HuH-7.5 (cell line): Measurements from ENCODE around the gene PNMA8C.

Source experiments
- DNase-seq: peaks from one replicate; pipeline ENCODE4 v3.0.0; 2011; ENCODE audit warnings: low spot score

Gene PNMA8C

DNA sequence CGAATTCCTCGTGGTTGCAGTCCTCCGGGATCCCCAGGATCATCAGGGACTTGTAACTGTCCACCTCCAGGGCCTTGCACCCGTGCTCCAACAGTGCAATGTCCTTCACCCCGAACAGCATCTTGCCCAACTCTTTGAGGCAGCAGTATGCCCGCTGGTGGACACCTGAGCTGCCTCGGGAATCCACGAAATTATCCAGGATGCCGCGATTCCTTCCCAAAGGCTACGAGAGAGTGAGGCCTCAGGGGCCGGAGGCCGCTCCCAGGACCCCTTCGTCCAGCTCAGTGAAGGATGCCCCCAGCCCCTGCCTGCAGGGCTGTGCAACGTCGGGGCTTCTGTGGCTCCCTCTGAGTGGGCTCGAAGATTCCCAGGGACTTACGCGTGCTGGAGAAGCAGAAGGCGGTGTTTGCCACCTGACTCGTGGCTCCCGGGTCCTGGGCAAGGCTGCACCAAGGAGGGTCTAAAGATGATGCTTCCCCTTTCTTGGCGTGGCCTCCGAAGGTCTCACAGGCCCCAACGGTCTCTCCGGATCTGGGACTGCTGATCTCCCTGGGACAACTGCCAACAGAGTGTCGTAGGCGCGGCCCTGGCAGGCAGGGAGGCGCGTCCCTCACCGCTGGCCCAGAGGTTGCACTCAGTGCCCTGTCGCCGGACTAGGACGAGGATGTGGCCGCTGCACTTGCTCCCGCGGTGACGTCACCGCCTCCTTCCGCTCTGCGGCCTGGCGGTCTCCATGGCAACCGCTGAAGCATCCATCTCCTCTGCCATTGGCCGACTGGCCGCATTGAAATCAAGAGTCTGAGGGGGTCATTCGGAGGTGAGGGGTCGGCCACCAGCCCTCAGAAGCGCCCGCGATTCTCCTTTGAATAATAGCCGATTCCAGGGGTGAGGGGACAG is at the start of gene PNMA8C:
PNMA8C (minus strand) TSS at position 698 of the 897 bp plus-strand sequence; CDS start at position 121, 577 bp downstream.
- DNase-seq: no peak

DNA sequence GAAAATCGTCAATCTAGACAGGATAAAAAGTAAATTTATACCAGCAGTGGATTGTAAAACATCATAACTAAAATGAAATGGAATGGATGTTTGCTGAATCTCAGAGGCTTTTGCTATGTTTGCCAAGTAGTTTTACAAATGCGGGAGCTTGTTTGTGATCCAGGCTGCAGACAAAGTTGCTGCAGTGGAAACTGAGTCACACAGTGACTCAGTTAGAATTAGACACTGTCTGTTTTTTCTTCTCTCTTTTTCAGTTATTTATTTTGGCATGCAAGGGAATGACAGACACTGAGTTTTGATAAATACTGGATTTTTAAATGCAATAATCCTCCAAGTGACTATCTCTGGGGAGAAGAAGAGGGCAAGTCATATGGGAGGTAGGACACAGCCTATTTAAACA is 47.2 kb upstream of the PNMA8C start:
- no peak for DNase-seq

DNA sequence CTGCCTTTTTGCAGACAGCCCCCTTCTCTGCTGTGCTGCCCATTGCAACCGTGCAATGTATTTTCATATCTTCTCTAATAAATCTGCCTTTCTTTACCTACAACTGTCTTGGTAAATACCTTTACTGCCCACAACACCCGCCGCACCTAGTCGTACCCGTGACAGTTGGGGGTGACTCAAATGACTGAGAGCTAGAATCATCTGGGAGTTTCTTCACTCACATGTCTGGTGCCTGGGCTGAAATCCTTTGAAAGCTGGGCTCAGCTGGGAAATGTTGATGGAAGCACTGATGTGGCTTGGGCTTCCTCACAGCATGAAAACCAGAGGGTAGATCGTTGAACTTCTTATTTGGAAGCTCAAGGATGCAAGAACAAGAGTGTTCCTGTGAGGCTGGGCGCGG is 45.5 kb upstream of the PNMA8C start:
- DNase-seq: no peak

DNA sequence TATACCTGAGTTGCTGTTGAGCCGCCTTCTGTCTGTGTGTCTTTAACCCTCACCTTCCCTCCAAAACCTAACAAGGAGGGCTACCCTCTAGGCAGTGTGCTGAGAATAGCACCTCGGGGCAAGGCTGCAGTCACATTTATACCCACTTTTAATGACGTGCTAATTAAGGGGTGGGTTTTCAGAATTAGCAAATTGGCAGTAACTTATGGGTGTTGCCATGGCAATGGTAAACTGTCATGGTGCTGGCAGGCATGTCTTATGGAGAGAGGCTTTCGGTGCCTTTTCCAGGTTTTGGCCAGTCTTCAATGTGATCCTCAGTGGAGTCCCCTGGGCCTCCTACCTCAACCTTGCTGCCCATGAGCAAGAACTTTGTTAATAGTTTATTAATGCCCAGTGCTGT is 43.9 kb upstream of the PNMA8C start:
- no peak for DNase-seq

DNA sequence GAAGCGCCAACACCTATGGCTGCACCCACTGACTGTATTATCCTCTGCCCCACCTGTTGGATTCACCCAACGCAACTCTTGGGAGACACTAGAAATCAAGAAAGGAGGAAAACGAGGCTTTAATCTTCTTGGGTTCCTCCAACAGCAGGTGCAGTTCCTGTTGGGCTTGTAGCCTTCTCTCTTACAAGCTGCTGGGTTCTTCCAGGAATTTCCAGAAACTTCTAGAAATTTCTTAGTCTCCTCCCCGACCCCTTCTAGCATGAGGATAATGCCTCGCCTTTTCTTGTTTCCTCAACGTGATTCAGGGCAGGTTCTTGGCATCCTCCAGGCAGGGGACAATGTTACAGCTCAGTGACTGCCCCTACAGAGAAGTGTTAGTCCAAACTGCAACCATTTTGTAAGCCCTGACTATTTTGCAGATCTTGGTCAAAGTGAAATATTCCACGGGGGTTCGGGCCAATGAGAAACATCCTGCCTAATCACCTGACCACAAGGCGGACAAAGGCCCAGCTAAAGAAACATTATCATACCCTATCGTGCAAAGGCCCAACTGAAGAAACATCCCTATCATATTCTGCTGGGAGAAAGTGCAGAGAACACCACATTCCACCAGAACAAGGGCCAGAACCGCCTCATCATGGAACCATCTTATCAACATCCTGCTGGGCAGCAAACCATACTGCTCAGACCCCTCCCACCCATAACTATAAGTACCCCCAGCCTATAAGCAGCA is 43.2 kb upstream of the PNMA8C start:
- no peak for DNase-seq

DNA sequence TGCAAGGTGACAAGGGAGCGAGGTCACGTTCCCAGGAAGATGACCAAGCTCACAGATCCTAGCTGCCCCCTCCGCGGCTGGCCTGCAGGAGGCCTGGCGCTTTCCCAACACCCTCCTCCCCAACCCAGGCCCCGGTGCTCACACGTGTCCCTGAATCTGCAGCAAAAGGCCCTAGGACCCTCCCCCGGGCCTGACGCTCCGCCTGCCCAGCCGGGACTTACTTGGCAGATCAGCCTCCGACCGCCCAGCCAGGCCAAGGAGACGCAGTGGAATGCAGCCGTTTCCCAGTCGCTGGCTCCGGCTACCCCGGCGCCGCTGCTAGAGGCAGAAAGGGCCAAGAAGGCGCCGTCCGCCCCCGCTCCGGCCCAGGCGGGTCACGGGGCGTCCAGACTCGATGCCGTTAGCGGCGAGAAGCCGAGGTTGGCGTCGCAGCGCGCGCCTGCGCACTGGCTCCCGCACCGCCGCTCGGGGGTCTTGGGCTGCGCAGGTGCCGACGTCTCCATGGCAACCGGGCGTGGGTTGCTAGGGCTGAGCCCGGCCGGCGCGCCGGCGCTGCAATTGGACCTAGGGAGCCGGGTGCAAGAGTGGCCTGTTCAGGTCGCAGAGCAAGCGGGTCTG is 42.5 kb upstream of the PNMA8C start, which contains the start of gene PNMA8A:
PNMA8A (minus strand) TSS at position 448 of the 618 bp plus-strand sequence. CDS start 528 bp downstream, outside the sequence.
- DNase-seq: no peak

DNA sequence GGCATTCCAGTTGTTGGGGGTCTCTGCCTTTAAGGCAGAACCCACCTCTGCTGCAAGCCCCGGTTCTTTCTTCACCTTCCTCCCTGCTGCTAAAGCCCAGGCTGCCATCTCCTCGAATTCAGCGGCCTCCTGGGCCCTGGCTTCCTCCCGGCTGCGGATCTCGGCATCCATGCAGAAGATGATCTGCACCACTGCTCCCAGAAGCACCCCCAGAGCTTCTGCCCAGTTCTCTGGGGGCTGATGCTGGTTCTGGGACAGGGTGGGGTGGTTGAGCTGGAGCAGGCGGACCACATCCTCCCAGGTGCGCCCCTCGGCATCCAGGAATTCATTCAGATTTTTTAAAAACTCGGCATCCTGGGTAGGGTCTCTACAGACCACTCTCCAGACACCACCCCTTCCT is 41.6 kb upstream of the PNMA8C start:
- no peak for DNase-seq

DNA sequence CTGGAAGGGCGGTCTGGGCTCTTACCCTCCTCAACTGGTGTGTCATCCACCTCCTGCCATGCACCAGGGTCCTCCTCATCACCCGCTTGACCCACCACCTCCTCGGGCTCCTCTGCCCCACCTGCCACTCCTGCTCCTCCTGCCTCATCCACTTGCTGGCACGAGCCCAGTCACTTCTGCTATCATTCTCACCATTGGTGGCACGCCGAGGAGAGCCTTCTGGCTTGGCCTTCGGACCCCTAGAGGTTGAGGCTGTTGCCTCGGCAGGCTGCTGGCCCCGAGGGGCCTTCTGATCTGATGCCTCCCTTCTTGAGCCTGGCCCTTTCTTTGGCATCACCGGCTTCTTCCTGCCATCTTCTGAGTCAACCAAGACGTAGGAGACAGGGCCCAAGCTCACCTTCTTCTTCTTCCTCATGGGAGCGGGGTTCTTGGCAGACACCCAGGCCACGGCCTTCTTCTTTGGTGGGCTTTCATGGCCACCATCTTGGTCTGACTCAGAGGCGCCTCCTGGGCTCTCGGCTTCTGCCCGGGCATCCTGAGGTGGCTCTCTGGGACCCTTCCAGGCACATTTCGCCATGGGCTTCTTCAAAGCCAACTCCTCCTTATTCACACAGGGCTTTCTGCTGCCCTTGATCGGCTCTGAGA is 40.9 kb upstream of the PNMA8C start:
- DNase-seq: no peak

DNA sequence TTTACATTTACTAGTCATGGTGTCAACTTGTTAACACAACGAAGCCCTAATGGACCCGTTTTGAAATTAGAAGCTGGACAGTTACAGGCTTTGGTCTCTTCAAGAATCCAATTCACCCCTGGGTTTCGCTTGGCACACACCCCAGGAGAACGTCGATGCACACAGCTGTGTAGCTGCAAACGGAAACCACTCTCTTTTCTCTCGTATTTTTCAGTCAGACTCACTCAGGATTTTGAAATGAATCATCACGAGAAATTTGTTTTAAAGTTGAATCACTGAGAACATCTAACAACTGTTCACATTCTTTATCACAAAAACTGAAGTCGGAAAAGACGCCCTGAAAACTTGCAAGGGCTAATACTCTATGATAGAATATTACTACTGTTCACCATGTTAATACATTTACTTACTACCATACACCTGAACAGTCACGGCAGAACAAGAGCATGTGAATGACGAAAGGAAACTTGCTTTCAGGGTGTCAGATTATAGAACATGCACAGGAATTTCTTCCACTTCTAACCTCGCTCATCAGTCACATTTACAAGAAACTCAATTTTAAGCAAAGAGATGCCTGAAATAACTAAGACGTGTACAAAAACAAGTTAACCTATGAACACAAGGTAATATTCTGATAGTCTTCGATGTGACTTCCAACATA is 37.9 kb upstream of the PNMA8C start:
- DNase-seq: no peak

DNA sequence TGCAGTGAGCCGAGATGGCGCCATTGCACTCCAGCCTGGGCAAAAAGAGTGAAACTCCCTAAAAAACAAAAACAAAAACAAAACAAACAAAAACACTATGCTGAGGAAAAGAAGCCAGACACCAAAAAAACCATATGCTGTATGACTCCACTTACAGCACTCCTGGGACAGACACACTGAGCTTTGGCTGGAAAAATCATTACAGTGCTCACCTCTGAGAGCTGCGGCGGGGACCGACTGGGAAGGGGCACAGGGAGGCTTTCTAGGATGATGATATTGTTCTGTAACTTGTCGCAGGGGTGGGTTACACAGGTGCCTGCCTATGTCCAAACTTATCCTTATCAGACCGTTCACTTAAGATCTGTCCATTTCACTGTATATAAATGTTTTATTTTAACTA is 34.8 kb upstream of the PNMA8C start:
- DNase-seq: no peak

DNA sequence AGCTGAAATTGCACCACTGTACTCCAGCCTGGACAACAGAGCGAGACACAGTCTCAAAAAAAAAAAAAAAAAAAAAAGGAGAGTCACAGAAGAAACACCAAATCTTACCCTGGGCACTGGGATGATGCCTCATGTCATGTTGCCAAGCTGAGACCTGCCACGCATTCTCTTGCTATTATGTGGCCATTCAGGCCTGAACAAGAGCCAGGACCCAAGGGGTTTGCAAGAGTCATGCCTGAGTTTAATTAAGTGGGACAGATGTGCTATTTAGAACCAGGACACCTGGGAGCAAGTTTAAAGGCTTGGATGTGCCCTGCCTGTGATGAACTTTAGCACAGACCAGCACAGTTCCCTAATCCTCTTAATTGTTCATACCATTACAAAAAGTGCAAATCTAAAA is 32.8 kb upstream of the PNMA8C start:
- no peak for DNase-seq

DNA sequence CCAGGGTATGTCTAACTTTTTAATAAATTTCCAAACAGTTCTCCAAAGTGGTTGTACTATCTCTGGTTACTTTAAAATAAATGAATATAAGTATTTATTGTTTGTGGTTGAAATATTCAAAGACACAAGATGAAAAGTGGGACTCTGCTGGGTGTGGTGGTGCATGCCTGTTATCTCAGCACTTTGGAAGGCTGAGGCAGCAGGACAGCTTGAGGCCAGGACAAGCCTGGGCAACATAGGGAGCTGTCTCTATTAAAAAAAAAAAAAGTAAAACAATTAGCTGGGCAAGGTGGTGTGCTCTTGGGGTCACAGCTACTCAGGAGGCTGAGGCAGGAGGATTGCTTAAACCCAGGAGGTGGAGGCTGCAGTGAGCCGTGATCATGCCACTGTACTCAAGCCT is 32.2 kb upstream of the PNMA8C start:
- DNase-seq: no peak

DNA sequence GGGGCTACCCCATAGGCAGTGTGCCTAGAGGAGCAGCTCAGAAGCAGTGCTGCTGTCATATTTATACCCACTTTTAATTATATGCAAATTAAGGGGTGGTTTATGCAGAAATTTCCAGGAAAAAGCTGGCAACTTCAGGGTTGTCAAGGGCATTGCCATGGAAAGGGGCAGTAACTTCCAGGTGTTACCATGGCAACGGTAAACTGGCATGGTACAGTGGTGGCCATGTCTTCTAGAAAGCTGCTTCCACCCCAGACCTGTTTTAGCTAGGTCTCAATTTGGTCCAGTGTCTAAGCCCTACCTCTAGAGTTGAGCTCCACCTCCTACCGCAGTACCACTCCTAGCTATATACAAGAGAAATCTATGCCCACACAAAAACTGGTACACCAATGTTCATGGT is 31.3 kb upstream of the PNMA8C start:
- DNase-seq: no peak

DNA sequence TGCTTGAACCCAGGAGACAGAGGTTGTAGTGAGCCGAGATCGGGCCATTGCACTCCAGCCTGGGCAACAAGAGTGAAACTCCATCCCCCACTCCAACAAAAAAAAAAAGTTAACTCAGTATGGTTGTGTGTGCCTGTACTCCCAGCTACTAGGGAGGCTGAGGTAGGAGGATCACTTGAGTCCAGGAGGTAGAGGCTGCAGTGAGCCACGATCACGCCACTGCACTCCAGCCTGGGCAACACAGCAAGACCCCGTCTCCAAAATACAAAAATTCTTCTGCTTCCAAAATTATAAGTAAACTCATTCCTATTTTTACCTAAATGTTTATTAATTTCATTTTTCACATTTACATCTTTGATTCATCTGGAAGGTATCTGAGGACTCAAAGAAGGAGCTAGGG is 28.2 kb upstream of the PNMA8C start:
- no peak for DNase-seq

DNA sequence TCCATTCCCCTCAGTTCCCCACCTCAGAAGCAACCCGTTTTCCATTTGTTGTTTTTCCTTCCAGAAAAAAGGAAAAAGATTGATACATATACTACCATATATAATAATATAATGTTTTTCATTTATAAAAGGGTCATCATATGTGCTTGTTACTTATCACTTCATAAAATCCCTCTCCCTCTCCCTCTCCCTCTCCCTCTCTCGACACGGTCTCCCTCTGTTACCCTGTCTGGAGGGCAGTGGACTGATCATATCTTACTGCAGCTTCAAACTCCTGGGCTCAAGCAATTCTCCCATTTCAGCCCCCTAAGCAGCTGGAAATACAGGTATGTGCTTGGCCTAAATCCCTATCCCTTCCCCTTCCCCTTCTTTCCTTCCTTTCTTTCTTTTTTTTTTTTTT is 25.5 kb upstream of the PNMA8C start:
- DNase-seq: no peak

DNA sequence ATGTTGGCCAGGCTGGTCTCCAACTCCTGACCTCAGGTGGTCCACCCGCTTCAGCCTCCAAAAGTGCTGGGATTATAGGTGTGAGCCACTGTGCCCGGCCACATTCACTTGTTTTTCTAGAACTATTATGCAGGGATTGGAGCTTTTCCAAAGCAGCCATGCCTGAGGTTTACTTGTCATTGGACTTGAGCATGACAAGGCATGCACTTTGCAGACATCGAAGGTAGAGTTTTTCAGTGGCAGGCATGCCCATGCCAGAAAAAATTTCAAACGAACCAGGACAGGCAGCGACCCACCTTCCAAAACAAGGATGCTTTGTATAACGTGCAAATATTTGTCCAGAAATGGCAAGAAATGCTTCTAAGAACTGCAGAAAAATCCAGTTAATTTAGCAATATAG is 24.9 kb upstream of the PNMA8C start:
- DNase-seq: no peak

DNA sequence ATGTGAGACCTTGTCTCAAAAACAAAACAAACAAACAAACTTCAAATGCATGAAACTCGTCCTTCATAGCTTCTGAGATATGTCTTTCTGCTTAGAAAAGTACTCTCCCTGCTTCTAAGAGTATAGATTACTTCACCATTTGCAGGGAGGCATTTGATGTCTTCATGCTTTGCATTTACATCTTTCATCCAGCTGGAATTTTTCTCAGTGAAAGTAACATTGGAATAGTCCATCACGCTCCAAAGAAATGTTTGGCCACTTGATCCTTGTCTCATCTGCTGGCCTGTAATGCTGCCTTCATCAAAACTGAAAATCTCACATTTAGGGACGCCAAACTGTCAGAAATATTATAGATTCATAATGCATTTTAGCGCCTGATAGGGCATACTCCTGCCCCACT is 23.4 kb upstream of the PNMA8C start:
- DNase-seq: no peak

DNA sequence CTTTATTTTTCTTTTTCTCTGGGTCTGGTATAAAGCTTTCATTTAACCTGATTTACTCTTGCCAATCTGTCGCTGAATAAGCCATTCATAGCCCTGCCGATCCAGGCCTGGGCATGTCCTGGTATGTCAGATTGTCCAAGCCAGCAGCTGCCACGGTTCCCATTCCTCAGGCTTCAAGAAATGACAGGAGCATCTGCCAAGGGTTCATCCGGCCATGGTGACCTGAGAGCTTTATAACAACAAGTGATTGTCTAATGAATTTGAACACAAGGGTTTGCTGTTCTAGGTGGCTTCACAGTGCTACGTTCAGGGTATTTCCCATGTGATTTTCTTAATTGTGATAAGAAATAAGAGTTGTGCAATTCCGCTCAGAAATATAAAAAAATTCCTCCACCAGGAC is 22.6 kb upstream of the PNMA8C start:
- no peak for DNase-seq

DNA sequence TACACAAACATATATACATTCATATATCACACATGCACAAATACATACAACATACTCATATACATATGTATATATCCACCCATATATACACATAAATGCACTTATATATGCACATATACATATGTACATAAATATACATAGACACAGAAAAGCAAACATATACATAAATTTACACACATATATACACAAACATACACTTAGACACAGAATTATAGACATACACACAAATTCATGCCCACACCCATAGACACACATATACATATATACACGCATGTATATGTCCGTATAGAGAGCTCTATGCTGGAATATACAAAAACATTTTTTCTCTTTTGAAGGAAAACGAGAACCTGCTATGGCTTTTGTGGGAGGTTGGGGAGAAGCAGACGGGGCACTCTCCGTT is 22.0 kb upstream of the PNMA8C start:
- no peak for DNase-seq

DNA sequence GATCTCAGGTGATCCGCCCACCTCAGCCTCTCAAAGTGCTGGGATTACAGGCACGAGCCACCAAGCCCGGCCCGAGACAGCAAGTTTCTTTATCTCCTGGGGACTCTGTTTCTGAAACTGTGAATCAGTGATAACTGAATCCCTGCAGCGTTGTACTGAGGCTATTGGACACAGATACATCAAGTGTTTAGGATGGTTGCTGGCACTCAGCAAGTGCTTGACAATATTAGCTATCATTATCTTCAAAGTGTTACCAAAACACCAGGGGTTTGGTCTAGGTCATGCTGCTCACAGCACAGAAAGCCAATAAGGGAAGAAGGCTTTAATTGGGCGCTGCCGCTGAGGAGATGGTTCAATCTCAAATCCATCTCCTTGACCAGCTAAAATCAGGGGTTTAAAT is 20.5 kb upstream of the PNMA8C start:
- DNase-seq: no peak

DNA sequence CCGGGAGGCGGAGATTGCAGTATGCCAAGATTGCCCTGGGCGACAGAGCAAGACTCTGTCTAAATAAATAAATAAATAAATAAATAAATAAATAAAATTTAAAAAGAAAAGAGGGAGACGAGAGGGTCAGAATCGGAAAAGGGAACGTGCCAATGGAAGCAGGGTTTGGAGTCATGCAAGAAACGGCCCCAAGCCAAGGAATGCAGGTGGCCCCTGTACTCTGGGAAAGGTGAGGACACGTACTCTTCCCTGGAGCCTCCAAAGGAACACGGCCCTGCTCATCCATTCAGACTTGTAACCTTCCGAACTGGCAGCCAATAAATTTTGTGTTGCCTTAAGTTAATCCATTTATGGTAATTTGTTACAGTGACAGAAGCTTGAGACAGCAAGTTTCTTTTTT is 19.9 kb upstream of the PNMA8C start:
- DNase-seq: no peak

DNA sequence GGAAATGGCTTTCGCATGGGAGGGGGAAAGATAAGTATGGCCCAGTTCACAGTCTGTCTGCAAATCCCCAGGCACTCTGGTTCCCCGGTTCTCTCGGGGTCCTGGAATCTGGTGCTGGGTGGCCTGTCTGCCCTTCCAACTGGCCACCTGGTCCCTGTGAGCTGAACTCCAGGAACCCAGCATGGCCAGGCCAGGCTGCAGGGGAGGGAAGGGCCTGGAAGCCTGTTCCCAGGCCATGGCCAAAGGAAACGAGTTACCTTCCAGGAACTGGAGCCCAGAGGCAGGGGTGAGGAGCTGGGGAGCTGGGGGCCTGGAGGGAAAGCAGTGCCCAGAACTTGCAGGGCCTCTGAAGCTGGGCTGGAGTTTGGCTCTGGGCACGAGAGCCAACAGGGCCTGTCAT is 19.1 kb upstream of the PNMA8C start:
- no peak for DNase-seq
